CD14-positive monocyte (primary cell): Measurements from ENCODE around the gene CDH4. TPM values are rescaled to one million over a fixed set of nuclear protein-coding genes. Genes with fewer than 3 reads are reported as not detected.

Experiments
- DNase-seq, 3 donors: peaks; one replicate each; pipeline ENCODE4 v3.0.0-alpha.2; 2011 to 2022
- H2AFZ ChIP-seq: 2 replicates; pipeline ENCODE4 v1.6.0; 2012; ENCODE audit warnings: mild to moderate bottlenecking, low read depth, low read length, inconsistent platforms; ENCODE audit not compliant: insufficient read depth, poor library complexity, severe bottlenecking
- H3K27ac ChIP-seq, 2 donors: 1 replicate in 1 of 2; 2 replicates in 1 of 2; pipeline ENCODE4 v1.5.1; 2012 to 2013; ENCODE audit warnings: low read length in 2 of 2, control low read depth in 1 of 2, inconsistent platforms in 1 of 2, low read depth in 1 of 2, mild to moderate bottlenecking in 1 of 2
- H3K27me3 ChIP-seq, 2 donors: one replicate each; pipeline versions ENCODE4 v1.6.0 to v1.6.1; 2011 to 2013; ENCODE audit warnings: low read length in 2 of 2; ENCODE audit not compliant: control insufficient read depth in 2 of 2, insufficient read depth in 2 of 2
- H3K36me3 ChIP-seq, 2 donors: replicated peaks in 1 of 2; 1 replicate in 1 of 2; 2 replicates in 1 of 2; pipeline versions ENCODE4 v1.5.1 to v1.6.1; 2012 to 2013; ENCODE audit warnings: low read length in 2 of 2, control low read depth in 1 of 2, inconsistent platforms in 1 of 2, mild to moderate bottlenecking in 1 of 2; ENCODE audit not compliant: insufficient read depth in 2 of 2, control insufficient read depth in 1 of 2
- H3K4me1 ChIP-seq, 2 donors: 1 replicate in 1 of 2; 2 replicates in 1 of 2; pipeline versions ENCODE4 v1.5.1 to v1.6.1; 2012 to 2013; ENCODE audit warnings: low read length in 2 of 2, control low read depth in 1 of 2, inconsistent platforms in 1 of 2, mild to moderate bottlenecking in 1 of 2, moderate library complexity in 1 of 2; ENCODE audit not compliant: insufficient read depth in 2 of 2, control insufficient read depth in 1 of 2
- H3K4me2 ChIP-seq: replicated peaks from 2 replicates; pipeline ENCODE3; 2012; ENCODE audit warnings: low read length, moderate library complexity, mild to moderate bottlenecking; ENCODE audit not compliant: poor library complexity, severe bottlenecking; ENCODE audit errors: extremely low read depth
- H3K4me3 ChIP-seq, 3 experiments: fragments of 200-600 bp in 1 of 3; sonication (generic) in 1 of 3; replicated peaks in 1 of 3; 1 replicate in 2 of 3; 2 replicates in 1 of 3; pipeline ENCODE4 v1.5.1; 2011 to 2013; ENCODE audit warnings: low read length in 3 of 3, mild to moderate bottlenecking in 3 of 3, control low read depth in 2 of 3, low read depth in 2 of 3, inconsistent platforms in 1 of 3, moderate library complexity in 1 of 3
- H3K79me2 ChIP-seq: 2 replicates; pipeline ENCODE4 v1.6.0; 2012; ENCODE audit warnings: mild to moderate bottlenecking, control low read depth, inconsistent platforms, low read length, moderate library complexity; ENCODE audit not compliant: insufficient read depth
- H3K9ac ChIP-seq: 2 replicates; pipeline ENCODE4 v1.6.0; 2017; ENCODE audit warnings: low read length, mild to moderate bottlenecking; ENCODE audit not compliant: insufficient read depth, poor library complexity, severe bottlenecking
- H3K9me3 ChIP-seq, 2 donors: replicated peaks in 1 of 2; 1 replicate in 1 of 2; 2 replicates in 1 of 2; pipeline versions ENCODE4 v1.5.1 to v1.6.1; 2012 to 2013; ENCODE audit warnings: low read length in 2 of 2, control low read depth in 1 of 2; ENCODE audit not compliant: control insufficient read depth in 1 of 2, insufficient read depth in 1 of 2
- H4K20me1 ChIP-seq: 2 replicates; pipeline ENCODE4 v1.6.0; 2012; ENCODE audit warnings: mild to moderate bottlenecking, low read length, control low read depth, moderate library complexity; ENCODE audit not compliant: insufficient read depth
- H3K27ac Mint-ChIP-seq, 7 donors: one replicate each; pipeline ENCODE4 v1.8.0; 2020; ENCODE audit warnings: mild to moderate bottlenecking in 7 of 7, mixed read lengths in 7 of 7, moderate library complexity in 6 of 7, inconsistent platforms in 2 of 7
- H3K27me3 Mint-ChIP-seq, 3 donors: one replicate each; pipeline ENCODE4 v1.8.0; 2021 to 2022; ENCODE audit warnings: low read depth in 3 of 3, mild to moderate bottlenecking in 3 of 3, mixed read lengths in 3 of 3, moderate library complexity in 3 of 3, inconsistent platforms in 1 of 3
- H3K36me3 Mint-ChIP-seq, 2 donors: one replicate each; pipeline ENCODE4 v1.8.0; 2020; ENCODE audit warnings: mixed read lengths in 2 of 2, inconsistent platforms in 1 of 2, mild to moderate bottlenecking in 1 of 2
- H3K4me1 Mint-ChIP-seq: one replicate; pipeline ENCODE4 v1.8.0; 2020; ENCODE audit warnings: mild to moderate bottlenecking, mixed read lengths
- H3K4me3 Mint-ChIP-seq, 2 donors: one replicate each; pipeline ENCODE4 v1.8.0; 2020; ENCODE audit warnings: mild to moderate bottlenecking in 2 of 2, mixed read lengths in 2 of 2, moderate library complexity in 1 of 2
- H3K9me3 Mint-ChIP-seq, 7 donors: one replicate each; pipeline ENCODE4 v1.8.0; 2020 to 2022; ENCODE audit warnings: mixed read lengths in 7 of 7, mild to moderate bottlenecking in 6 of 7, moderate library complexity in 6 of 7, inconsistent platforms in 2 of 7
- WGBS: methylation state at CpG from one replicate; pipeline ENCODE4 v1.1.5; 2013; ENCODE audit warnings: missing lambda C conversion rate; ENCODE audit not compliant: insufficient coverage; 5-methylcytosine and 5-hydroxymethylcytosine counted together
- intact Hi-C, 2 donors: fragments of 100-400 bp; cut with micrococcal nuclease; formaldehyde crosslinking; loops; one replicate each; pipeline versions ENCODE4 v1.15.0 to v1.15.1; 2023
- polyA plus RNA-seq, 3 donors: library from polyadenylated mRNA; depleted of rRNA in 1 of 3; unstranded in 2 of 3; stranded (reverse) in 1 of 3; fragments of 300-500 nt in 2 of 3; fragments of >200 nt in 1 of 3; fragmentation: Illumina TruSeq in 2 of 3; gene quantifications; 1 replicate in 2 of 3; 2 replicates in 1 of 3; pipeline ENCODE4 v1.2.3, GENCODE V29; 2012 to 2021
- TF ChIP-seq, protein P1 (sequence below): fragments of 200-600 bp; IDR thresholded peaks from one replicate; pipeline ENCODE4 v1.8.0; 2022; ENCODE audit warnings: antibody characterized with exemption, mild to moderate bottlenecking

The CDH4 gene
- polyA plus RNA-seq, 3 donors = not detected

DNA sequence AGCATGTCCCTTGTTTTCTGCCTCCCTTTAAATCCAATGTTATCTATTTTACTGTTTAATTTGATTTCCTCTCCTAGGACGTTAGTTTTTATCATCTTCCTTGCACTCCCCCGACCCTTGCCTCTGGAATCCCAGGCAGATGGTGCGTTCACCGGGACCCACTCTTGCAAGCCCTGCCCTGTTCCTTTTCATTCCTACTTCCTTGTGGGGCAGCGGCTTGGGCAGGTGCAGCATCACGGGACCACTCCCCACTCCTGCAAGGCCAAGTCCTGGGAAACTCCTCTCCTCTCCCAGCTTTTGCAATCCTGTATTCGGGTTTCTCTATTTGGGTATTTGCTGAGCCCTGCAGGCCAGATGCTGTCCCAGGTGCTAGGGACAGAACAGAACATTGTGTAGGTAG lies 5.8 kb upstream of the CDH4 start:
- no peak for DNase-seq
- H3K4me1 ChIP-seq = no peaks in the 10 kb centered on the region
- Mint-ChIP-seq H3K36me3 (no peaks in the 10 kb centered on the region), H3K27ac (no peak overlapping the region), H3K9me3 (peaks cover 0 to 6% (median 2%) of the 10 kb centered on the region in 7 donors), H3K4me1 (no peaks in the 10 kb centered on the region), H3K27me3 (peaks cover 29 to 36% (median 30%) of the 10 kb centered on the region in 3 donors), H3K4me3 (no peak overlapping the region)
- no peaks in the 10 kb centered on the region for H4K20me1 ChIP-seq
- TF ChIP-seq, protein P1, sequence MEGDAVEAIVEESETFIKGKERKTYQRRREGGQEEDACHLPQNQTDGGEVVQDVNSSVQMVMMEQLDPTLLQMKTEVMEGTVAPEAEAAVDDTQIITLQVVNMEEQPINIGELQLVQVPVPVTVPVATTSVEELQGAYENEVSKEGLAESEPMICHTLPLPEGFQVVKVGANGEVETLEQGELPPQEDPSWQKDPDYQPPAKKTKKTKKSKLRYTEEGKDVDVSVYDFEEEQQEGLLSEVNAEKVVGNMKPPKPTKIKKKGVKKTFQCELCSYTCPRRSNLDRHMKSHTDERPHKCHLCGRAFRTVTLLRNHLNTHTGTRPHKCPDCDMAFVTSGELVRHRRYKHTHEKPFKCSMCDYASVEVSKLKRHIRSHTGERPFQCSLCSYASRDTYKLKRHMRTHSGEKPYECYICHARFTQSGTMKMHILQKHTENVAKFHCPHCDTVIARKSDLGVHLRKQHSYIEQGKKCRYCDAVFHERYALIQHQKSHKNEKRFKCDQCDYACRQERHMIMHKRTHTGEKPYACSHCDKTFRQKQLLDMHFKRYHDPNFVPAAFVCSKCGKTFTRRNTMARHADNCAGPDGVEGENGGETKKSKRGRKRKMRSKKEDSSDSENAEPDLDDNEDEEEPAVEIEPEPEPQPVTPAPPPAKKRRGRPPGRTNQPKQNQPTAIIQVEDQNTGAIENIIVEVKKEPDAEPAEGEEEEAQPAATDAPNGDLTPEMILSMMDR = no peak
- H3K79me2 ChIP-seq = no peaks in the 10 kb centered on the region
- WGBS = 90% methylated on average over 5 of the region's 7 CpGs
- no peak overlapping the region for H3K4me3 ChIP-seq
- no peak overlapping the region for H3K9ac ChIP-seq
- H3K9me3 ChIP-seq = peaks cover 7 to 12% of the 10 kb centered on the region in 2 donors
- peaks cover 19 to 23% of the 10 kb centered on the region in 2 donors for H3K27me3 ChIP-seq
- H2AFZ ChIP-seq = no peak overlapping the region
- no peak overlapping the region for H3K4me2 ChIP-seq
- H3K27ac ChIP-seq = no peak overlapping the region
- H3K36me3 ChIP-seq = no peaks in the 10 kb centered on the region
- intact Hi-C loops = no loop called here

- no peaks in the 10 kb centered on the region for H3K79me2 ChIP-seq
- no peak overlapping the region for H3K4me2 ChIP-seq
- TF ChIP-seq, protein P1 = no peak
- DNase-seq = no peak
- H3K27ac ChIP-seq = no peak overlapping the region
- H3K4me1 ChIP-seq = no peaks in the 10 kb centered on the region
- no peaks in the 10 kb centered on the region for H4K20me1 ChIP-seq
- H3K27me3 Mint-ChIP-seq = peaks cover 45 to 55% (median 48%) of the 10 kb centered on the region in 3 donors
- peaks cover 0 to 7% (median 4%) of the 10 kb centered on the region in 7 donors for H3K9me3 Mint-ChIP-seq
- peak overlapping the region in 1 of 2 donors; percentile 79 for H3K4me3 Mint-ChIP-seq
- H3K4me3 ChIP-seq = no peak overlapping the region
- H3K36me3 ChIP-seq = no peaks in the 10 kb centered on the region
- 92% methylated on average over 4 of the region's 4 CpGs for WGBS
- intact Hi-C loops = no loop called here
- peaks cover 23 to 41% of the 10 kb centered on the region in 2 donors for H3K27me3 ChIP-seq
- H3K27ac Mint-ChIP-seq = no peak overlapping the region
- H3K9ac ChIP-seq = no peak overlapping the region
- no peaks in the 10 kb centered on the region for H3K4me1 Mint-ChIP-seq
- H3K9me3 ChIP-seq = peaks cover 0 to 21% of the 10 kb centered on the region in 2 donors
- no peak overlapping the region for H2AFZ ChIP-seq
- H3K36me3 Mint-ChIP-seq = no peaks in the 10 kb centered on the region
Observed at GRCh38 chr20:61249626-61250025, 2.4 kb upstream of the CDH4 start.
